WTC11 (cell line): ENCODE data around the gene PDS5A. TPM values are rescaled to one million over a fixed set of nuclear protein-coding genes. Genes with fewer than 3 reads are reported as not detected.

ENCODE experiments used
- ATAC-seq: fragments of 200-7000 bp; cut with Tn5 transposase; 2 replicates; pipeline ENCODE4 v1.10.0; 2021; ENCODE audit warnings: mild to moderate bottlenecking, moderate library complexity
- CTCF ChIA-PET: fragments of 300-600 bp; sonication (Branson Sonifier 250); formaldehyde crosslinking; loops from one replicate; lab custom pipeline; 2021; ENCODE audit warnings: antibody characterized with exemption; lab: Charles Lee
- POLR2A ChIA-PET: fragments of 350-600 bp; sonication (Branson Sonifier 250); formaldehyde crosslinking; loops from one replicate; lab custom pipeline; 2021; ENCODE audit warnings: antibody characterized with exemption; lab: Charles Lee
- DNase-seq: peaks from one replicate; pipeline ENCODE4 v3.0.0; 2021; ENCODE audit warnings: low spot score
- H3K27ac Mint-ChIP-seq: 2 replicates; pipeline ENCODE4 v1.8.0; 2021; ENCODE audit warnings: mixed read lengths
- H3K27me3 Mint-ChIP-seq: 2 replicates; pipeline ENCODE4 v1.8.0; 2021; ENCODE audit warnings: low read depth, mild to moderate bottlenecking, moderate library complexity, mixed read lengths
- H3K36me3 Mint-ChIP-seq: 2 replicates; pipeline ENCODE4 v1.8.0; 2021; ENCODE audit warnings: mixed read lengths
- H3K4me1 Mint-ChIP-seq: 2 replicates; pipeline ENCODE4 v1.8.0; 2022; ENCODE audit warnings: mixed read lengths
- H3K4me3 Mint-ChIP-seq: 2 replicates; pipeline ENCODE4 v1.8.0; 2021; ENCODE audit warnings: mild to moderate bottlenecking, moderate library complexity, mixed read lengths
- H3K9me3 Mint-ChIP-seq: 2 replicates; pipeline ENCODE4 v1.8.0; 2021; ENCODE audit warnings: mixed read lengths
- AFF4 ChIP-seq: sonication (generic); formaldehyde crosslinking; IDR thresholded peaks from 2 replicates; pipeline ENCODE4 v1.8.1; 2023; ENCODE audit warnings: mild to moderate bottlenecking, missing genetic modification reagents, borderline replicate concordance
- ARID4B ChIP-seq: sonication (generic); formaldehyde crosslinking; IDR thresholded peaks from 2 replicates; pipeline ENCODE4 v1.8.0; 2023; ENCODE audit warnings: missing genetic modification reagents, mild to moderate bottlenecking, borderline replicate concordance
- CREB1 ChIP-seq: sonication (generic); formaldehyde crosslinking; IDR thresholded peaks from 2 replicates; pipeline ENCODE4 v1.8.0; 2023; ENCODE audit warnings: mild to moderate bottlenecking, missing genetic modification reagents
- ELF4 ChIP-seq: sonication (generic); formaldehyde crosslinking; IDR thresholded peaks from 2 replicates; pipeline ENCODE4 v1.8.1; 2022; ENCODE audit warnings: low read depth, mild to moderate bottlenecking, moderate library complexity, missing genetic modification reagents
- ETV6 ChIP-seq: sonication (generic); formaldehyde crosslinking; IDR thresholded peaks from 2 replicates; pipeline ENCODE4 v1.8.1; 2022; ENCODE audit warnings: mild to moderate bottlenecking, missing genetic modification reagents
- FOXP1 ChIP-seq: sonication (generic); formaldehyde crosslinking; IDR thresholded peaks from 2 replicates; pipeline ENCODE4 v1.8.0; 2022; ENCODE audit warnings: missing genetic modification reagents, mild to moderate bottlenecking, moderate library complexity, borderline replicate concordance
- FOXP4 ChIP-seq: sonication (generic); formaldehyde crosslinking; IDR thresholded peaks from 2 replicates; pipeline ENCODE4 v1.8.0; 2022; ENCODE audit warnings: mild to moderate bottlenecking, missing genetic modification reagents
- GTF2I ChIP-seq: fragments of 250-450 bp; sonication (Bioruptor Pico); conservative IDR thresholded peaks from 2 replicates; pipeline ENCODE4 v1.4.0; 2021; ENCODE audit warnings: mild to moderate bottlenecking
- HMGXB4 ChIP-seq: sonication (generic); formaldehyde crosslinking; IDR thresholded peaks from 2 replicates; pipeline ENCODE4 v1.8.1; 2023; ENCODE audit warnings: mild to moderate bottlenecking, moderate library complexity, missing genetic modification reagents
- KAT7 ChIP-seq: sonication (generic); formaldehyde crosslinking; IDR thresholded peaks from 2 replicates; pipeline ENCODE4 v1.8.1; 2023; ENCODE audit warnings: missing genetic modification reagents, mild to moderate bottlenecking, borderline replicate concordance
- MLX ChIP-seq: sonication (generic); formaldehyde crosslinking; IDR thresholded peaks from 2 replicates; pipeline ENCODE4 v1.8.1; 2023; ENCODE audit warnings: mild to moderate bottlenecking, missing genetic modification reagents, moderate library complexity
- TP53 ChIP-seq: sonication (generic); formaldehyde crosslinking; IDR thresholded peaks from 2 replicates; pipeline ENCODE4 v1.8.1; 2023; ENCODE audit warnings: mild to moderate bottlenecking, missing genetic modification reagents
- USF2 ChIP-seq: sonication (generic); formaldehyde crosslinking; IDR thresholded peaks from 2 replicates; pipeline ENCODE4 v1.8.1; 2023; ENCODE audit warnings: mild to moderate bottlenecking, missing genetic modification reagents, moderate library complexity
- ZMAT4 ChIP-seq: fragments of 250-450 bp; sonication (Bioruptor Pico); IDR thresholded peaks from 2 replicates; pipeline ENCODE4 v1.9.0; 2021; ENCODE audit warnings: mild to moderate bottlenecking
- ZNF232 ChIP-seq: sonication (generic); formaldehyde crosslinking; IDR thresholded peaks from 2 replicates; pipeline ENCODE4 v1.8.0; 2022; ENCODE audit warnings: mild to moderate bottlenecking, missing genetic modification reagents
- ZNF263 ChIP-seq: sonication (generic); formaldehyde crosslinking; IDR thresholded peaks from 2 replicates; pipeline ENCODE4 v1.8.1; 2022; ENCODE audit warnings: low read depth, mild to moderate bottlenecking, moderate library complexity, missing genetic modification reagents
- ZNF396 ChIP-seq: fragments of 250-450 bp; sonication (Bioruptor Pico); IDR thresholded peaks from 2 replicates; pipeline ENCODE4 v1.8.0; 2021; ENCODE audit warnings: mild to moderate bottlenecking, moderate library complexity, borderline replicate concordance
- ZNF512 ChIP-seq: sonication (generic); formaldehyde crosslinking; IDR thresholded peaks from 2 replicates; pipeline ENCODE4 v1.8.1; 2022; ENCODE audit warnings: missing genetic modification reagents, borderline replicate concordance
- total RNA-seq: library from RNA; stranded (reverse); gene quantifications from 3 replicates; pipeline ENCODE4 v1.2.3, GENCODE V29; 2021

Gene PDS5A
- total RNA-seq, 1 experiment from 2014 or later, result 61.7 TPM

GRCh38 chr4:39877971-39878370, 99.7 kb downstream of the PDS5A start:
- CTCF ChIA-PET, result no interaction called here
- ATAC-seq (no peak), DNase-seq (no peak)
- no peak overlapping the region for H3K4me3 Mint-ChIP-seq
- POLR2A ChIA-PET, result no interaction called here
- H3K36me3 Mint-ChIP-seq, result peaks cover 37% of the 10 kb centered on the region
- no peaks in the 10 kb centered on the region for H3K27me3 Mint-ChIP-seq
- H3K27ac Mint-ChIP-seq, result no peak overlapping the region
- peaks cover 3% of the 10 kb centered on the region; the same call in 1 of the 2 replicates for H3K9me3 Mint-ChIP-seq
- TF ChIP-seq CREB1 (CRISPR knock-in tag) (no peak), ZNF512 (CRISPR knock-in tag) (no peak), ZMAT4 (CRISPR knock-in tag) (no peak), ZNF232 (CRISPR knock-in tag) (no peak), ZNF396 (CRISPR knock-in tag) (no peak), GTF2I (CRISPR knock-in tag) (no peak), KAT7 (CRISPR knock-in tag) (no peak), AFF4 (no peak), MLX (no peak), ARID4B (no peak), ELF4 (CRISPR knock-in tag) (no peak), USF2 (CRISPR knock-in tag) (no peak), ZNF263 (no peak), FOXP4 (CRISPR knock-in tag) (no peak), ETV6 (CRISPR knock-in tag) (no peak), TP53 (CRISPR knock-in tag) (no peak), HMGXB4 (CRISPR knock-in tag) (no peak), FOXP1 (CRISPR knock-in tag) (no peak)
- no peaks in the 10 kb centered on the region for H3K4me1 Mint-ChIP-seq
